HepG2 (cell line): Measurements from ENCODE around the gene MAPK8IP3. TPM values are rescaled to one million over a fixed set of nuclear protein-coding genes. Genes with fewer than 3 reads are reported as not detected.

Experiments
- ATAC-seq: fragments of 200-7000 bp; cut with Tn5 transposase; 3 replicates; pipeline ENCODE4 v1.9.1; 2020; ENCODE audit warnings: mild to moderate bottlenecking, moderate library complexity
- BruUV-seq: library from RNA; stranded (reverse); fragments of 400-500 nt; replicated peaks from 2 replicates; lab custom pipeline; 2021; lab: Mats Ljungman, UMichigan
- CTCF ChIA-PET: fragments of 300-600 bp; formaldehyde crosslinking; extraction: SDS; loops from one replicate; lab custom pipeline; 2021; ENCODE audit warnings: low total read pairs, inconsistent platforms, low intra/inter-chr PET ratio; lab: Yijun Ruan, JAX
- POLR2A ChIA-PET: fragments of 350-600 bp; sonication (Branson Sonifier 250); formaldehyde crosslinking; loops from one replicate; lab custom pipeline; 2020; ENCODE audit warnings: antibody characterized with exemption, inconsistent platforms; lab: Yijun Ruan, JAX
- DNase-seq: peaks from one replicate; pipeline ENCODE4 v3.0.0-alpha.2; 2015; ENCODE audit warnings: low spot score
- FAIRE-seq: peaks from 3 replicates; lab custom pipeline; 2011; peaks lifted over from hg19 to GRCh38; lab: Jason Lieb, UNC
- H2AFZ ChIP-seq: one replicate; pipeline ENCODE4 v1.6.1; 2011; ENCODE audit warnings: low read length, inconsistent platforms
- H3K27ac ChIP-seq: fragments of 300-600 bp; 3 replicates; pipeline ENCODE4 v1.8.0; 2011; ENCODE audit warnings: mixed run types, mild to moderate bottlenecking, mixed read lengths, low read length, inconsistent platforms; ENCODE audit not compliant: insufficient read depth; ENCODE audit errors: extremely low read length
- H3K27me3 ChIP-seq, 2 experiments: fragments of 200-600 bp in 1 of 2; 2 replicates in 1 of 2; 3 replicates in 1 of 2; pipeline versions ENCODE4 v1.6.0 to v1.8.0; 2011; ENCODE audit warnings: low read length in 2 of 2, mild to moderate bottlenecking in 2 of 2, moderate library complexity in 2 of 2, inconsistent platforms in 1 of 2; ENCODE audit not compliant: insufficient read depth in 2 of 2, control insufficient read depth in 1 of 2
- H3K36me3 ChIP-seq, 2 experiments: fragments of 200-600 bp in 1 of 2; replicated peaks in 1 of 2; 2 replicates in 1 of 2; 3 replicates in 1 of 2; pipeline versions ENCODE4 v1.5.1 to v1.8.0; 2011; ENCODE audit warnings: low read length in 2 of 2, inconsistent platforms in 1 of 2; ENCODE audit not compliant: insufficient read depth in 2 of 2, control insufficient read depth in 1 of 2
- H3K4me1 ChIP-seq: 2 replicates; pipeline ENCODE4 v1.5.1; 2012; ENCODE audit warnings: low read length, inconsistent platforms; ENCODE audit not compliant: insufficient read depth
- H3K4me2 ChIP-seq: 2 replicates; pipeline ENCODE4 v1.6.0; 2011; ENCODE audit warnings: low read depth, low read length, inconsistent platforms
- H3K4me3 ChIP-seq, 3 experiments: fragments of 200-600 bp in 1 of 3; sonication (generic), shearing (Covaris generic) in 1 of 3; replicated peaks in 1 of 3; 2 replicates each; pipeline ENCODE4 v1.5.1; 2011 to 2016; ENCODE audit warnings: low read length in 3 of 3, inconsistent platforms in 2 of 3, low read depth in 2 of 3, mild to moderate bottlenecking in 2 of 3, control low read depth in 1 of 3, mixed read lengths in 1 of 3; ENCODE audit not compliant: insufficient read depth in 1 of 3
- H3K79me2 ChIP-seq: one replicate; pipeline ENCODE4 v1.6.1; 2011; ENCODE audit warnings: low read length, inconsistent platforms; ENCODE audit not compliant: insufficient read depth
- H3K9ac ChIP-seq: 2 replicates; pipeline ENCODE4 v1.6.0; 2011; ENCODE audit warnings: mild to moderate bottlenecking, low read depth, low read length, inconsistent platforms; ENCODE audit not compliant: insufficient read depth
- H3K9me3 ChIP-seq: 2 replicates; pipeline ENCODE4 v1.5.1; 2012; ENCODE audit warnings: mild to moderate bottlenecking, low read length
- H4K20me1 ChIP-seq: 2 replicates; pipeline ENCODE4 v1.6.0; 2011; ENCODE audit warnings: inconsistent platforms, mild to moderate bottlenecking, low read length, moderate library complexity; ENCODE audit not compliant: insufficient read depth
- ARID2 ChIP-seq: sonication (generic); formaldehyde crosslinking; IDR thresholded peaks from 2 replicates; pipeline ENCODE4 v1.8.1; 2022; ENCODE audit warnings: mild to moderate bottlenecking, missing genetic modification reagents, borderline replicate concordance
- EED ChIP-seq: sonication (generic); formaldehyde crosslinking; IDR thresholded peaks from 2 replicates; pipeline ENCODE4 v1.5.0; 2020; ENCODE audit warnings: mild to moderate bottlenecking, missing genetic modification reagents
- KLF6 ChIP-seq: IDR thresholded peaks from 2 replicates; pipeline ENCODE4 v1.8.0; 2016; ENCODE audit warnings: missing biosample characterization, missing genetic modification reagents
- KLF9 ChIP-seq: IDR thresholded peaks from 2 replicates; pipeline ENCODE4 v1.6.1; 2016; ENCODE audit warnings: low read depth
- RBAK ChIP-seq: sonication (generic); formaldehyde crosslinking; IDR thresholded peaks from 2 replicates; pipeline ENCODE4 v1.5.1; 2020; ENCODE audit warnings: mild to moderate bottlenecking, missing genetic modification reagents
- SRSF4 ChIP-seq: fragments of 200-400 bp; formaldehyde crosslinking; IDR thresholded peaks from one replicate; pipeline ENCODE4 v1.6.1; 2018; ENCODE audit warnings: mild to moderate bottlenecking, low read depth, low read length, moderate library complexity; ENCODE audit not compliant: poor library complexity, severe bottlenecking
- TARDBP ChIP-seq: sonication (generic); formaldehyde crosslinking; IDR thresholded peaks from 2 replicates; pipeline ENCODE4 v1.8.0; 2022; ENCODE audit warnings: mild to moderate bottlenecking, missing genetic modification reagents
- ZBTB44 ChIP-seq: sonication (generic); formaldehyde crosslinking; IDR thresholded peaks from 2 replicates; pipeline ENCODE4 v1.4.0; 2020; ENCODE audit warnings: missing genetic modification reagents
- ZIK1 ChIP-seq: sonication (generic); formaldehyde crosslinking; IDR thresholded peaks from 2 replicates; pipeline ENCODE4 v1.5.0; 2020; ENCODE audit warnings: mild to moderate bottlenecking, low read depth, missing genetic modification reagents, borderline replicate concordance
- ZNF549 ChIP-seq: sonication (generic); formaldehyde crosslinking; IDR thresholded peaks from 2 replicates; pipeline ENCODE4 v1.5.0; 2020; ENCODE audit warnings: missing genetic modification reagents
- ZNF556 ChIP-seq: sonication (generic); formaldehyde crosslinking; IDR thresholded peaks from 2 replicates; pipeline ENCODE4 v1.4.0; 2020; ENCODE audit warnings: mild to moderate bottlenecking, missing genetic modification reagents, borderline replicate concordance
- WGBS: methylation state at CpG from one replicate; pipeline ENCODE4 v1.1.6; 2017; ENCODE audit warnings: low lambda C conversion rate; 5-methylcytosine and 5-hydroxymethylcytosine counted together
- in situ Hi-C: cut with HindIII; loops from 2 replicates; pipeline ENCODE4 v1.10.0; 2017; ENCODE audit warnings: low pct_unique_long_range_greater_than_20kb; ENCODE audit not compliant: extremely low pct_ligation_motif_present
- intact Hi-C: fragments of 100-400 bp; cut with micrococcal nuclease; formaldehyde crosslinking; loops from one replicate; pipeline ENCODE4 v1.10.0; 2022; ENCODE audit not compliant: unreplicated experiment
- polyA plus RNA-seq, 8 experiments: library from polyadenylated mRNA; depleted of rRNA in 3 of 8; stranded (reverse) in 7 of 8; unstranded in 1 of 8; fragments of >200 nt; fragmentation: Illumina TruSeq in 4 of 8; extraction: Trizol in 4 of 8; gene quantifications; 2 replicates each; pipeline versions ENCODE4 v1.2.1 to v1.2.3, GENCODE V29; 2011 to 2016; ENCODE audit warnings: low read depth in 4 of 8, missing spikeins in 1 of 8, mixed read lengths in 1 of 8; ENCODE audit not compliant: insufficient read depth in 1 of 8
- total RNA-seq, 5 experiments: library from RNA; depleted of rRNA; stranded (reverse); fragments of >200 nt; fragmentation: Illumina TruSeq; extraction: Trizol; gene quantifications; 2 replicates each; pipeline ENCODE4 v1.2.3, GENCODE V29; 2016; ENCODE audit warnings: low read depth in 1 of 5

The MAPK8IP3 gene
- total and polyA plus RNA-seq, 2 of the 13 experiments (the other 11 are each of a cell fraction or from before 2014, with no cell fraction given): 25.1 to 41.7 TPM

- Histone ChIP-seq H3K27me3 (no peaks in the 10 kb centered on the region; a peak in 1 of 5 replicates), H3K27ac (no peak overlapping the region), H3K4me2 (no peak overlapping the region), H3K36me3 (peaks cover 19 to 61% of the 10 kb centered on the region in 2 experiments; a peak in 4 of 5 replicates), H3K4me1 (peaks cover 3% of the 10 kb centered on the region), H3K9ac (no peak overlapping the region), H3K79me2 (peaks cover 8% of the 10 kb centered on the region), H3K4me3 (no peak overlapping the region), H4K20me1 (0 out of 2 replicates have a peak, but pooled peaks cover 5% of the 10 kb centered on the region), H2AFZ (no peak overlapping the region), H3K9me3 (no peaks in the 10 kb centered on the region)
- TF ChIP-seq KLF9 (CRISPR knock-in tag) (no peak), ZNF556 (CRISPR knock-in tag) (no peak), ARID2 (no peak), SRSF4 (no peak), ZNF549 (CRISPR knock-in tag) (no peak), ZIK1 (no peak), ZBTB44 (CRISPR knock-in tag) (no peak), RBAK (CRISPR knock-in tag) (no peak), EED (no peak), TARDBP (CRISPR knock-in tag) (no peak), KLF6 (CRISPR knock-in tag) (no peak)
- ATAC-seq: no peak
- in situ Hi-C loops: no loop called here
- 89% methylated on average over 3 of the region's 7 CpGs for WGBS
- ChIA-PET POLR2A (no interaction called here), CTCF (no interaction called here)
- no peak for FAIRE-seq
- intact Hi-C loops: no loop called here
- no peak for DNase-seq
- BruUV-seq: no TSS peak
These were observed 31.7 kb upstream of the MAPK8IP3 start for GRCh38 chr16:1674306-1674705.
